ENCODE measurements around the gene KRT3. TPM values are rescaled to one million over a fixed set of nuclear protein-coding genes. Genes with fewer than 3 reads are reported as not detected.

The KRT3 gene
- total RNA-seq, 2 experiments from 2014 or later, result not detected

- TF ChIP-seq, protein P1, sequence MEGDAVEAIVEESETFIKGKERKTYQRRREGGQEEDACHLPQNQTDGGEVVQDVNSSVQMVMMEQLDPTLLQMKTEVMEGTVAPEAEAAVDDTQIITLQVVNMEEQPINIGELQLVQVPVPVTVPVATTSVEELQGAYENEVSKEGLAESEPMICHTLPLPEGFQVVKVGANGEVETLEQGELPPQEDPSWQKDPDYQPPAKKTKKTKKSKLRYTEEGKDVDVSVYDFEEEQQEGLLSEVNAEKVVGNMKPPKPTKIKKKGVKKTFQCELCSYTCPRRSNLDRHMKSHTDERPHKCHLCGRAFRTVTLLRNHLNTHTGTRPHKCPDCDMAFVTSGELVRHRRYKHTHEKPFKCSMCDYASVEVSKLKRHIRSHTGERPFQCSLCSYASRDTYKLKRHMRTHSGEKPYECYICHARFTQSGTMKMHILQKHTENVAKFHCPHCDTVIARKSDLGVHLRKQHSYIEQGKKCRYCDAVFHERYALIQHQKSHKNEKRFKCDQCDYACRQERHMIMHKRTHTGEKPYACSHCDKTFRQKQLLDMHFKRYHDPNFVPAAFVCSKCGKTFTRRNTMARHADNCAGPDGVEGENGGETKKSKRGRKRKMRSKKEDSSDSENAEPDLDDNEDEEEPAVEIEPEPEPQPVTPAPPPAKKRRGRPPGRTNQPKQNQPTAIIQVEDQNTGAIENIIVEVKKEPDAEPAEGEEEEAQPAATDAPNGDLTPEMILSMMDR (IDR thresholded peaks at IDR 0.05), result no peak
- POLR2A ChIA-PET, result no interaction called here
- Mint-ChIP-seq H3K27me3 (peaks cover 3% of the 10 kb centered on the region), H3K4me1 (ENCODE audit: low read depth) (no peaks in the 10 kb centered on the region), H3K27ac (no peak overlapping the region), H3K4me3 (no peak overlapping the region), H3K9me3 (no peaks in the 10 kb centered on the region), H3K36me3 (ENCODE audit: low read depth) (no peaks in the 10 kb centered on the region)
- no peak for ATAC-seq
- CTCF ChIA-PET, result interaction anchor here (1.0 to 1.3 kb wide), 4 partner anchors 10 to 756 kb away, joined by 3 to 5 read pairs (median 3); no protein-coding TSS in a partner anchor
- intact Hi-C loops (cut with micrococcal nuclease), result no loop called here
- DNase-seq, result no peak
These were observed 14.4 kb downstream of the KRT3 start for GRCh38 chr12:52781399-52782082.

- POLR2A ChIA-PET, result no interaction called here
- H3K9me3 Mint-ChIP-seq, result no peaks in the 10 kb centered on the region
- TF ChIP-seq, protein P1 (IDR thresholded peaks at IDR 0.05), result no peak
- DNase-seq (no peak), ATAC-seq (no peak)
- CTCF ChIA-PET, result interaction anchor here (1.8 kb wide), 1 partner anchor 100 kb away, joined by 5 read pairs; no protein-coding TSS in a partner anchor
- H3K4me3 Mint-ChIP-seq, result no peak overlapping the region
- no peaks in the 10 kb centered on the region for H3K36me3 Mint-ChIP-seq (ENCODE audit: low read depth)
- no peak overlapping the region for H3K27ac Mint-ChIP-seq
- H3K27me3 Mint-ChIP-seq, result no peaks in the 10 kb centered on the region
- intact Hi-C loops (cut with micrococcal nuclease), result no loop called here
- no peaks in the 10 kb centered on the region for H3K4me1 Mint-ChIP-seq (ENCODE audit: low read depth)
These were observed 16.0 kb downstream of the KRT3 start for GRCh38 chr12:52779914-52780313.

DNA sequence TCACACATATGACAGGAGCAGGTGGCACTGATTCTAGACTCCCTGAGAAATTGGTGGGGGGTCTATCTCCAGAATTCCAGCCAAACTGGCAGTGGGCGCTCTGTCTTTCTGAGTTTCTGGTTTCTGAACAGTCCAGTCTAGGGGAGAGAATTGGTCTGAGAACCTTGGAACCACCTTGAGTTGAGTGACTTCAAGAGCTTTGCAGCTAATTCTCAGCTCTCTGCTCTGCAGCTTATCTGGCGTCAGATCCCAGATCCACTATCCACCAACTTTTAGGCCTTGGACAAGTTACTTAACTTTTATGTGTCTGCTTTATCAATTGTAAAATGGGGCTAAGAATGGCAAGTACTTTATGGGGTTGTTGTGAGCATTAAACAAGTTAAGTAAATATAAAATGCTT, 17.1 kb downstream of the KRT3 start:
- no peak for DNase-seq
- no peaks in the 10 kb centered on the region for H3K36me3 Mint-ChIP-seq (ENCODE audit: low read depth)
- ATAC-seq, result no peak
- H3K27me3 Mint-ChIP-seq, result no peaks in the 10 kb centered on the region
- no peak overlapping the region for H3K27ac Mint-ChIP-seq
- intact Hi-C loops (cut with micrococcal nuclease), result no loop called here
- TF ChIP-seq, protein P1 (IDR thresholded peaks at IDR 0.05), result no peak
- no peak overlapping the region for H3K4me3 Mint-ChIP-seq
- ChIA-PET CTCF (interaction anchor here (1.8 kb wide), 2 partner anchors 92 to 101 kb away, joined by 5 to 8 read pairs; no protein-coding TSS in a partner anchor), POLR2A (interaction anchor here (1.1 kb wide), 1 partner anchor 10 kb away, joined by 4 read pairs; no protein-coding TSS in a partner anchor)
- no peaks in the 10 kb centered on the region for H3K9me3 Mint-ChIP-seq
- H3K4me1 Mint-ChIP-seq (ENCODE audit: low read depth), result no peaks in the 10 kb centered on the region

DNA sequence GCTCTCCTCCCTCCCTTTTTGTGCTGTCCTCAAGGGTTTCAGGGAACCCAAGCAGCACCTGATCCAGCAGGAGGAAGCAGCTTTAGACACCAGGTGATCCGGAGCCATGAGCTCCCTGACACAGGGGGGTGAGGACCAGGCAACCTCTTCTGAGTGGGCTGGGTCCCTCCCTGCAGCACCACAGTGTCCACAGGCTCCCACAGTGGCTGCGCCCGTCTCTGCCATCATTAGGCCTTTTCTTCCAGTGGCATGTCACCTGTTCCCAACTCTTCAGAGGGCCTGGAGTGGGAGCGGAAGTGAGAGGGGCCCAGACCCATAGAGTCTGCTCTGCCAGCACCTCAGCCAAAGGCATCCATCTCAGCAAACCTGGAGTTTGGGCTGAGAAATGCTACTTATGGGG, 18.4 kb downstream of the KRT3 start:
- Mint-ChIP-seq H3K27me3 (no peaks in the 10 kb centered on the region), H3K4me3 (no peak overlapping the region), H3K4me1 (ENCODE audit: low read depth) (no peaks in the 10 kb centered on the region), H3K9me3 (no peaks in the 10 kb centered on the region), H3K27ac (no peak overlapping the region), H3K36me3 (ENCODE audit: low read depth) (no peaks in the 10 kb centered on the region)
- ATAC-seq (no peak), DNase-seq (no peak)
- intact Hi-C loops (cut with micrococcal nuclease), result no loop called here
- CTCF ChIA-PET, result interaction anchor here (0.7 to 1.8 kb wide), 4 partner anchors 13 to 107 kb away, joined by 3 to 8 read pairs (median 3); partner anchors contain the start of gene KRT1
- POLR2A ChIA-PET, result no interaction called here
- TF ChIP-seq, protein P1 (IDR thresholded peaks at IDR 0.05), result no peak

DNA sequence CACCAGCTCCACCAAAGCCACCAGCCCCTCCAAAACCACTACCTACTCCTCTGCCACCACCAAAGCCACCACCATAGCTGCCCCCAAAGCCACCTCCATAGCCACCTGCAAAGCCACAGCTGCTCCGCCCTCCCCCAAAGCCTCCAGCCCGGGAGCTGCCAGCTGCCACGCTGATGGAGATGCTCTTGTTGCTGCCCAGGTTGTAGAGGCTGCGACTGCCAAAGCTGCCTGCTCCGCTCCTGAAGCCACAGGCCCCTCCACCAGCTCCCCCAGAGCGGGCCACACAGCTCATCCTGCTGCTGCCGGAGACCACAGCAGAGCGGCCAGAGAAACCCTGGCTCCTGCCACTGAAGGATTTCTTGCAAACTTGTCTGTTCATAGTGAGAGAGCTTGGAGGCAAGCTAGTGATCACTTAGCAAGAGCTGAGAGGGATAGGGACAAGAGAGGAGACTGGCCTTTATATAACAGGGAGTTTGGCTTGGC, 19.0 kb downstream of the KRT3 start, which contains the start of gene KRT76:
Gene KRT76, minus strand, starts transcription at position 433 of the 483 bp plus-strand sequence. Its CDS starts 54 bp downstream, at position 379.
- intact Hi-C loops (cut with micrococcal nuclease), result no loop called here
- no peak within 1 kb of the TSS for H3K4me3 Mint-ChIP-seq
- ChIA-PET POLR2A (no interaction called here), CTCF (interaction anchor here (1.4 kb wide), 1 partner anchor 12 kb away, joined by 3 read pairs; no protein-coding TSS in a partner anchor)
- no peaks in the 10 kb centered on the region for H3K4me1 Mint-ChIP-seq (ENCODE audit: low read depth)
- H3K9me3 Mint-ChIP-seq, result no peaks in the 10 kb centered on the region
- no peaks in the 10 kb centered on the region for H3K27me3 Mint-ChIP-seq
- ATAC-seq, result no peak
- no peaks in the 10 kb centered on the region for H3K36me3 Mint-ChIP-seq (ENCODE audit: low read depth)
- H3K27ac Mint-ChIP-seq, result no peak within 1 kb of the TSS
- DNase-seq, result no peak
- TF ChIP-seq, protein P1 (IDR thresholded peaks at IDR 0.05), result no peak

All from activated CD8-positive, alpha-beta T cell treated with anti-CD3 and anti-CD28 coated beads for 36 hours (primary cell).